ENCODE data around the gene PHLDB3. TPM values are rescaled to one million over a fixed set of nuclear protein-coding genes. Genes with fewer than 3 reads are reported as not detected.

The PHLDB3 gene
- total RNA-seq, 1 experiment from 2014 or later: 6.7 TPM

- TF ChIP-seq SIN3A (IDR thresholded peaks at IDR 0.05; ENCODE audit: borderline replicate concordance, insufficient read depth, low read depth, low read length) (no peak), POLR2AphosphoS5 (IDR thresholded peaks at IDR 0.05; ENCODE audit: low read depth, low read length) (no peak)
- in situ Hi-C loops (cut with HindIII; ENCODE audit: low pct_unique_long_range_greater_than_20kb, low sequenced_read_pairs): no loop called here
- no peaks in the 10 kb centered on the region for H3K9me3 ChIP-seq (ENCODE audit: control insufficient read depth, insufficient read depth, low read depth, low read length)
- H3K36me3 ChIP-seq (ENCODE audit: control insufficient read depth, insufficient read depth, low read length): no peaks in the 10 kb centered on the region
- CTCF ChIA-PET: no interaction called here
- DNase-seq (ENCODE audit: low read depth, low spot score) (no peak), ATAC-seq (no peak)
- BruUV-seq (replicated peaks): no TSS peak
- H3K27ac ChIP-seq (ENCODE audit: low read length): peak overlapping the region; percentile 4; the same call in 1 of the 2 replicates
- H3K4me1 ChIP-seq (ENCODE audit: control insufficient read depth, insufficient read depth, low read length): no peaks in the 10 kb centered on the region
- no peaks in the 10 kb centered on the region for H3K27me3 ChIP-seq (ENCODE audit: control insufficient read depth, insufficient read depth, low read length)
- POLR2A ChIA-PET: no interaction called here
- peak overlapping the region in 1 of 2 experiments; percentile 77; a peak in 2 of 4 replicates for H3K4me3 ChIP-seq (ENCODE audit: low read depth in 2 of 2, low read length in 2 of 2)
- intact Hi-C loops (cut with micrococcal nuclease; ENCODE audit: unreplicated experiment): no loop called here
Measured at GRCh38 chr19:43505186-43505456, 575 bp upstream of the PHLDB3 start.

- intact Hi-C loops (cut with micrococcal nuclease; ENCODE audit: unreplicated experiment): no loop called here
- peak; percentile 46 for DNase-seq (ENCODE audit: low read depth, low spot score)
- no TSS peak for BruUV-seq (replicated peaks)
- CTCF ChIA-PET: interaction anchor here (1.2 kb wide), 1 partner anchor 57 kb away, joined by 3 read pairs; no protein-coding TSS in a partner anchor
- no peaks in the 10 kb centered on the region for H3K27me3 ChIP-seq (ENCODE audit: control insufficient read depth, insufficient read depth, low read length)
- no peaks in the 10 kb centered on the region for H3K9me3 ChIP-seq (ENCODE audit: control insufficient read depth, insufficient read depth, low read depth, low read length)
- peak overlapping the region; percentile 70 for H3K27ac ChIP-seq (ENCODE audit: low read length)
- H3K36me3 ChIP-seq (ENCODE audit: control insufficient read depth, insufficient read depth, low read length): no peaks in the 10 kb centered on the region
- peak; percentile 95 for ATAC-seq
- TF ChIP-seq REST (IDR thresholded peaks at IDR 0.05; ENCODE audit: insufficient read depth in 1 of 2, low read depth in 2 of 2, low read length in 1 of 2) (no peak), SIN3A (IDR thresholded peaks at IDR 0.05; ENCODE audit: borderline replicate concordance, insufficient read depth, low read depth, low read length) (no peak), TCF7L2 (IDR thresholded peaks at IDR 0.05; ENCODE audit: low read depth, low read length) (peak; percentile 63), POLR2AphosphoS5 (IDR thresholded peaks at IDR 0.05; ENCODE audit: low read depth, low read length) (no peak; the same call in 1 of the 2 replicates), CTCF (IDR thresholded peaks at IDR 0.05) (no peak; the same call in 1 of the 2 replicates)
- no peaks in the 10 kb centered on the region for H3K4me1 ChIP-seq (ENCODE audit: control insufficient read depth, insufficient read depth, low read length)
- H3K4me3 ChIP-seq (ENCODE audit: low read depth in 2 of 2, low read length in 2 of 2): peak overlapping the region; percentile 65 to 77
- in situ Hi-C loops (cut with HindIII; ENCODE audit: low pct_unique_long_range_greater_than_20kb, low sequenced_read_pairs): no loop called here
- POLR2A ChIA-PET: interaction anchor here (0.6 to 0.7 kb wide), 2 partner anchors 29 to 161 kb away, joined by 3 to 7 read pairs; no protein-coding TSS in a partner anchor
Measured at GRCh38 chr19:43503501-43504425, 783 bp downstream of the PHLDB3 start.

All from Panc1 (cell line).